ENCODE results near the gene BEND5. TPM values are rescaled to one million over a fixed set of nuclear protein-coding genes. Genes with fewer than 3 reads are reported as not detected.

Gene BEND5
- total and polyA plus RNA-seq, 11 donors, result 0.85 to 6.4 (median 3.5) TPM

GRCh38 chr1:48761411-48761810 is 15.3 kb downstream of the BEND5 start:
- Histone ChIP-seq H3K27me3 (no peaks in the 10 kb centered on the region), H3K27ac (no peak overlapping the region), H3K9me3 (no peaks in the 10 kb centered on the region), H3K36me3 (peaks cover 0 to 52% (median 21%) of the 10 kb centered on the region in 9 donors), H3K4me3 (no peak overlapping the region), H3K4me1 (peaks cover 0 to 9% (median 0%) of the 10 kb centered on the region in 12 donors)
- DNase-seq (no peak), ATAC-seq (no peak)
- TF ChIP-seq POLR2A (IDR thresholded peaks at IDR 0.05), result no peak
- TF ChIP-seq, protein P1, sequence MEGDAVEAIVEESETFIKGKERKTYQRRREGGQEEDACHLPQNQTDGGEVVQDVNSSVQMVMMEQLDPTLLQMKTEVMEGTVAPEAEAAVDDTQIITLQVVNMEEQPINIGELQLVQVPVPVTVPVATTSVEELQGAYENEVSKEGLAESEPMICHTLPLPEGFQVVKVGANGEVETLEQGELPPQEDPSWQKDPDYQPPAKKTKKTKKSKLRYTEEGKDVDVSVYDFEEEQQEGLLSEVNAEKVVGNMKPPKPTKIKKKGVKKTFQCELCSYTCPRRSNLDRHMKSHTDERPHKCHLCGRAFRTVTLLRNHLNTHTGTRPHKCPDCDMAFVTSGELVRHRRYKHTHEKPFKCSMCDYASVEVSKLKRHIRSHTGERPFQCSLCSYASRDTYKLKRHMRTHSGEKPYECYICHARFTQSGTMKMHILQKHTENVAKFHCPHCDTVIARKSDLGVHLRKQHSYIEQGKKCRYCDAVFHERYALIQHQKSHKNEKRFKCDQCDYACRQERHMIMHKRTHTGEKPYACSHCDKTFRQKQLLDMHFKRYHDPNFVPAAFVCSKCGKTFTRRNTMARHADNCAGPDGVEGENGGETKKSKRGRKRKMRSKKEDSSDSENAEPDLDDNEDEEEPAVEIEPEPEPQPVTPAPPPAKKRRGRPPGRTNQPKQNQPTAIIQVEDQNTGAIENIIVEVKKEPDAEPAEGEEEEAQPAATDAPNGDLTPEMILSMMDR (IDR thresholded peaks at IDR 0.05), result no peak
- intact Hi-C loops (cut with DNase I), result no loop called here

DNA sequence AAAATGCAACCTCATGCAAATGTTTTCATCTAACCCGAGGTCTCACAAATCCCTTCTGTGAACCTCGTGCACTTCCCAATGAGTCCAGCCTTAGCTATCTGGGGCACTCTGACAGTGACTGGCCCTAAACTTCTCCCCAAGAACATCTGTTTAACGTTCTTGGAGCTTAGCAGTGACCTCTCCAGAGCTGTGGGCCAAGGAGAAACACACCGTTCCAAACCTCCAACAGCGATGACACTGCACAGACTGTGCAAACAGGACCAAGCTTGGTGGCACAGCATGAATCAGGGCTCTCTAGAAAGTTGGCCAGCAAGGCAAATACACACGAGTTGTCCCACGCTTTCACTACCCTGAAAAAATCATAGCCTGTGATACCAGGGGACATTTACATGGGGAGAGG is 15.8 kb downstream of the BEND5 start:
- ATAC-seq, result no peak
- peaks cover 0 to 53% (median 21%) of the 10 kb centered on the region in 9 donors for H3K36me3 ChIP-seq

DNA sequence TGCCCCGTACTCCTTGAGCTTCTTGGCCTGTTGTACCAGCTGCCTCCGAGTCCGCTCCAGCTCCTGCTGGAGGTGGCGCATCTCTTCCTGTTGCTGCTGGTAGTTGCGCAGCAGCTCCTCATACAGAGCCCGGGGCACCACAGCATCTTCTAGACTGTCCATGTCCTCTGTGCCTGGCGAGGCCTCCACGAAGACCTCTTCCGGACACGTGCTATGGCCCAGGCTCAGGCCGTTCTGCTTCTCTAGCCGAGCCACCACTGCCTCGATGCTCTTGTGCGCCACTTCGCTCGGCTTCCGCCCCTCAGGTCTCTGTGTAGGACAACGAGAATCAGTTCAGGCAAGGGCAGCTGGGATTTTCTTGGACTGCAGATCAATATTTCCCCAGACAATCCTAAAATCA is 17.7 kb downstream of the BEND5 start:
- no peaks in the 10 kb centered on the region for H3K9me3 ChIP-seq
- peaks cover 0 to 9% (median 0%) of the 10 kb centered on the region in 12 donors for H3K4me1 ChIP-seq
- no peak overlapping the region for H3K4me3 ChIP-seq
- H3K36me3 ChIP-seq, result peaks cover 0 to 72% (median 26%) of the 10 kb centered on the region in 9 donors
- intact Hi-C loops (cut with DNase I), result no loop called here
- no peak overlapping the region for H3K27ac ChIP-seq
- H3K27me3 ChIP-seq, result no peaks in the 10 kb centered on the region
- no peak for DNase-seq
- TF ChIP-seq, protein P1 (IDR thresholded peaks at IDR 0.05), result no peak
- TF ChIP-seq POLR2A (IDR thresholded peaks at IDR 0.05), result no peak
- whole genome bisulfite sequencing, 4 donors, result 88 to 98% (median 97%) methylated on average over 16 to 18 of the region's 18 CpGs
- no peak for ATAC-seq

More for the DNA sequence above, 15.8 kb downstream of the BEND5 start:
- intact Hi-C loops (cut with DNase I), result no loop called here
- Histone ChIP-seq H3K27ac (no peak overlapping the region), H3K4me3 (no peak overlapping the region), H3K4me1 (peaks cover 0 to 9% (median 0%) of the 10 kb centered on the region in 12 donors), H3K27me3 (no peaks in the 10 kb centered on the region), H3K9me3 (no peaks in the 10 kb centered on the region)
- no peak for TF ChIP-seq POLR2A (IDR thresholded peaks at IDR 0.05)
- TF ChIP-seq, protein P1 (IDR thresholded peaks at IDR 0.05), result no peak
- 87 to 90% (median 89%) methylated on average over 7 of the region's 7 CpGs for WGBS, 4 donors
- DNase-seq, result no peak

GRCh38 chr1:48757363-48757762 is 19.3 kb downstream of the BEND5 start:
- intact Hi-C loops (cut with DNase I), result no loop called here
- ATAC-seq (no peak), DNase-seq (no peak)
- Histone ChIP-seq H3K27ac (no peak overlapping the region), H3K9me3 (no peaks in the 10 kb centered on the region), H3K4me3 (no peak overlapping the region), H3K4me1 (peaks cover 0 to 9% (median 0%) of the 10 kb centered on the region in 12 donors), H3K36me3 (peaks cover 0 to 74% (median 26%) of the 10 kb centered on the region in 9 donors), H3K27me3 (no peaks in the 10 kb centered on the region)
- WGBS, 4 donors, result 95 to 97% (median 96%) methylated on average over 2 of the region's 2 CpGs
- TF ChIP-seq, protein P1 (IDR thresholded peaks at IDR 0.05), result no peak
- TF ChIP-seq POLR2A (IDR thresholded peaks at IDR 0.05), result no peak
